ENCODE measurements around the gene LMX1A. TPM values are rescaled to one million over a fixed set of nuclear protein-coding genes. Genes with fewer than 3 reads are reported as not detected.

The LMX1A gene
- total RNA-seq, 1 donor from 2014 or later = not detected

- H3K36me3 Mint-ChIP-seq (ENCODE audit: low read depth) = no peaks in the 10 kb centered on the region
- no peak overlapping the region for H3K27ac Mint-ChIP-seq (ENCODE audit: unreplicated experiment)
- peaks cover 7% of the 10 kb centered on the region for H3K9me3 Mint-ChIP-seq
- no peak for DNase-seq (ENCODE audit: low read depth, low spot score)
- no peak for TF ChIP-seq CTCF (conservative IDR thresholded peaks at IDR 0.05)
- peaks cover 42% of the 10 kb centered on the region for H3K27me3 Mint-ChIP-seq (ENCODE audit: low read depth)
- H3K4me1 Mint-ChIP-seq = no peaks in the 10 kb centered on the region
- no peak overlapping the region for H3K4me3 Mint-ChIP-seq
Observed at GRCh38 chr1:165289556-165289955, 67.0 kb downstream of the LMX1A start.

- no peak for DNase-seq (ENCODE audit: low read depth, low spot score)
- Mint-ChIP-seq H3K4me3 (no peak overlapping the region), H3K27ac (ENCODE audit: unreplicated experiment) (no peak overlapping the region), H3K27me3 (ENCODE audit: low read depth) (peaks cover 52% of the 10 kb centered on the region), H3K36me3 (ENCODE audit: low read depth) (no peaks in the 10 kb centered on the region), H3K4me1 (no peaks in the 10 kb centered on the region), H3K9me3 (peaks cover 7% of the 10 kb centered on the region)
- TF ChIP-seq CTCF (conservative IDR thresholded peaks at IDR 0.05) = no peak
Observed at GRCh38 chr1:165288350-165289120, 68.0 kb downstream of the LMX1A start.

GRCh38 chr1:165287781-165288180 is 68.7 kb downstream of the LMX1A start:
- Mint-ChIP-seq H3K27ac (ENCODE audit: unreplicated experiment) (no peak overlapping the region), H3K9me3 (peaks cover 7% of the 10 kb centered on the region), H3K27me3 (ENCODE audit: low read depth) (peaks cover 58% of the 10 kb centered on the region), H3K4me1 (no peaks in the 10 kb centered on the region), H3K36me3 (ENCODE audit: low read depth) (no peaks in the 10 kb centered on the region), H3K4me3 (no peak overlapping the region)
- no peak for DNase-seq (ENCODE audit: low read depth, low spot score)
- TF ChIP-seq CTCF (conservative IDR thresholded peaks at IDR 0.05) = no peak

GRCh38 chr1:165287329-165287728 is 69.2 kb downstream of the LMX1A start:
- DNase-seq (ENCODE audit: low read depth, low spot score) = no peak
- no peak overlapping the region for H3K27ac Mint-ChIP-seq (ENCODE audit: unreplicated experiment)
- H3K4me1 Mint-ChIP-seq = no peaks in the 10 kb centered on the region
- H3K27me3 Mint-ChIP-seq (ENCODE audit: low read depth) = peaks cover 60% of the 10 kb centered on the region
- H3K36me3 Mint-ChIP-seq (ENCODE audit: low read depth) = no peaks in the 10 kb centered on the region
- H3K4me3 Mint-ChIP-seq = no peak overlapping the region
- TF ChIP-seq CTCF (conservative IDR thresholded peaks at IDR 0.05) = no peak
- H3K9me3 Mint-ChIP-seq = peaks cover 7% of the 10 kb centered on the region

GRCh38 chr1:165284454-165284853 is 72.1 kb downstream of the LMX1A start:
- Mint-ChIP-seq H3K27me3 (ENCODE audit: low read depth) (peaks cover 73% of the 10 kb centered on the region), H3K4me1 (peaks cover 3% of the 10 kb centered on the region), H3K4me3 (no peak overlapping the region), H3K27ac (ENCODE audit: unreplicated experiment) (no peak overlapping the region), H3K36me3 (ENCODE audit: low read depth) (no peaks in the 10 kb centered on the region), H3K9me3 (no peaks in the 10 kb centered on the region)
- DNase-seq (ENCODE audit: low read depth, low spot score) = no peak
- no peak for TF ChIP-seq CTCF (conservative IDR thresholded peaks at IDR 0.05)
